ENCODE data around the gene CNTNAP5. TPM values are rescaled to one million over a fixed set of nuclear protein-coding genes. Genes with fewer than 3 reads are reported as not detected.

Gene CNTNAP5
- total RNA-seq, 3 donors from 2014 or later (not counting 1 experiment from before 2014, with no cell fraction given), result not detected

GRCh38 chr2:124112206-124112605 lies 87.1 kb downstream of the CNTNAP5 start:
- Histone ChIP-seq H3K27ac (ENCODE audit: low read length) (no peak overlapping the region), H3K9me3 (ENCODE audit: control insufficient read depth, insufficient read depth, low read length) (no peaks in the 10 kb centered on the region), H3K27me3 (ENCODE audit: control insufficient read depth, insufficient read depth, low read length) (no peaks in the 10 kb centered on the region), H3K4me1 (ENCODE audit: control insufficient read depth, insufficient read depth, low read length) (no peaks in the 10 kb centered on the region), H3K4me3 (ENCODE audit: low read length) (no peak overlapping the region), H3K36me3 (ENCODE audit: control insufficient read depth, insufficient read depth, low read length) (no peaks in the 10 kb centered on the region)
- no peak for DNase-seq
- Mint-ChIP-seq H3K4me3 (no peak overlapping the region), H3K4me1 (no peaks in the 10 kb centered on the region), H3K36me3 (no peaks in the 10 kb centered on the region), H3K27ac (no peak overlapping the region), H3K27me3 (ENCODE audit: low read depth in 2 of 2) (no peaks in the 10 kb centered on the region), H3K9me3 (peaks cover 0 to 3% of the 10 kb centered on the region in 2 donors)
- TF ChIP-seq CTCF (IDR thresholded peaks at IDR 0.05), result no peak
- intact Hi-C loops (cut with micrococcal nuclease), result no loop called here
- ATAC-seq, result no peak

- DNase-seq (no peak), ATAC-seq (no peak)
- peaks cover 0 to 3% of the 10 kb centered on the region in 2 donors for H3K9me3 Mint-ChIP-seq
- TF ChIP-seq CTCF (IDR thresholded peaks at IDR 0.05), result no peak
- H3K4me3 ChIP-seq (ENCODE audit: low read length), result no peak overlapping the region
- H3K36me3 Mint-ChIP-seq, result no peaks in the 10 kb centered on the region
- no peak overlapping the region for H3K4me3 Mint-ChIP-seq
- no peaks in the 10 kb centered on the region for H3K4me1 ChIP-seq (ENCODE audit: control insufficient read depth, insufficient read depth, low read length)
- no peaks in the 10 kb centered on the region for H3K27me3 Mint-ChIP-seq (ENCODE audit: low read depth in 2 of 2)
- H3K9me3 ChIP-seq (ENCODE audit: control insufficient read depth, insufficient read depth, low read length), result no peaks in the 10 kb centered on the region
- H3K27me3 ChIP-seq (ENCODE audit: control insufficient read depth, insufficient read depth, low read length), result no peaks in the 10 kb centered on the region
- intact Hi-C loops (cut with micrococcal nuclease), result no loop called here
- WGBS (ENCODE audit: insufficient coverage), result 60% methylated on average over 1 of the region's 2 CpGs
- H3K27ac ChIP-seq (ENCODE audit: low read length), result no peak overlapping the region
- H3K36me3 ChIP-seq (ENCODE audit: control insufficient read depth, insufficient read depth, low read length), result no peaks in the 10 kb centered on the region
- H3K4me1 Mint-ChIP-seq, result no peaks in the 10 kb centered on the region
- H3K27ac Mint-ChIP-seq, result no peak overlapping the region
Measured at GRCh38 chr2:124112966-124113365, 87.9 kb downstream of the CNTNAP5 start.

GRCh38 chr2:124120246-124120645 lies 95.2 kb downstream of the CNTNAP5 start:
- intact Hi-C loops (cut with micrococcal nuclease), result no loop called here
- Histone ChIP-seq H3K36me3 (ENCODE audit: control insufficient read depth, insufficient read depth, low read length) (no peaks in the 10 kb centered on the region), H3K4me1 (ENCODE audit: control insufficient read depth, insufficient read depth, low read length) (no peaks in the 10 kb centered on the region), H3K4me3 (ENCODE audit: low read length) (no peak overlapping the region), H3K27ac (ENCODE audit: low read length) (no peak overlapping the region), H3K27me3 (ENCODE audit: control insufficient read depth, insufficient read depth, low read length) (no peaks in the 10 kb centered on the region), H3K9me3 (ENCODE audit: control insufficient read depth, insufficient read depth, low read length) (no peaks in the 10 kb centered on the region)
- ATAC-seq (no peak), DNase-seq (no peak)
- Mint-ChIP-seq H3K4me1 (no peaks in the 10 kb centered on the region), H3K9me3 (peaks cover 5 to 14% of the 10 kb centered on the region in 2 donors), H3K36me3 (no peaks in the 10 kb centered on the region), H3K27me3 (ENCODE audit: low read depth in 2 of 2) (no peaks in the 10 kb centered on the region), H3K4me3 (no peak overlapping the region), H3K27ac (no peak overlapping the region)
- TF ChIP-seq CTCF (IDR thresholded peaks at IDR 0.05), result no peak
- 100% methylated on average over 1 of the region's 1 CpG for WGBS (ENCODE audit: insufficient coverage)

GRCh38 chr2:124121106-124121505 lies 96.0 kb downstream of the CNTNAP5 start:
- DNase-seq, result no peak
- Mint-ChIP-seq H3K4me3 (no peak overlapping the region), H3K27ac (no peak overlapping the region), H3K9me3 (peaks cover 8 to 19% of the 10 kb centered on the region in 2 donors), H3K4me1 (no peaks in the 10 kb centered on the region), H3K36me3 (no peaks in the 10 kb centered on the region), H3K27me3 (ENCODE audit: low read depth in 2 of 2) (no peaks in the 10 kb centered on the region)
- H3K4me1 ChIP-seq (ENCODE audit: control insufficient read depth, insufficient read depth, low read length), result no peaks in the 10 kb centered on the region
- H3K9me3 ChIP-seq (ENCODE audit: control insufficient read depth, insufficient read depth, low read length), result no peaks in the 10 kb centered on the region
- H3K36me3 ChIP-seq (ENCODE audit: control insufficient read depth, insufficient read depth, low read length), result no peaks in the 10 kb centered on the region
- no peaks in the 10 kb centered on the region for H3K27me3 ChIP-seq (ENCODE audit: control insufficient read depth, insufficient read depth, low read length)
- ATAC-seq, result no peak
- H3K27ac ChIP-seq (ENCODE audit: low read length), result no peak overlapping the region
- 78% methylated on average over 5 of the region's 5 CpGs for WGBS (ENCODE audit: insufficient coverage)
- intact Hi-C loops (cut with micrococcal nuclease), result no loop called here
- no peak overlapping the region for H3K4me3 ChIP-seq (ENCODE audit: low read length)
- TF ChIP-seq CTCF (IDR thresholded peaks at IDR 0.05), result no peak

Measured in natural killer cell (primary cell).